Esophagus (tissue), 2 donors: ENCODE data around the gene FBXO34. TPM values are rescaled to one million over a fixed set of nuclear protein-coding genes. Genes with fewer than 3 reads are reported as not detected.

ENCODE experiments used
- H3K27ac ChIP-seq, 2 donors: one replicate each; pipeline ENCODE4 v1.5.1; 2013; ENCODE audit warnings: low read depth in 2 of 2, mild to moderate bottlenecking in 2 of 2, inconsistent platforms in 1 of 2, low read length in 1 of 2, moderate library complexity in 1 of 2
- H3K27me3 ChIP-seq, 2 donors: one replicate each; pipeline ENCODE4 v1.6.1; 2013; ENCODE audit warnings: low read length in 2 of 2, control low read depth in 1 of 2, mild to moderate bottlenecking in 1 of 2; ENCODE audit not compliant: insufficient read depth in 2 of 2, control insufficient read depth in 1 of 2
- H3K36me3 ChIP-seq, 2 donors: one replicate each; pipeline ENCODE4 v1.6.1; 2013; ENCODE audit warnings: low read length in 1 of 2; ENCODE audit not compliant: control insufficient read depth in 2 of 2, insufficient read depth in 2 of 2
- H3K4me1 ChIP-seq, 2 donors: one replicate each; pipeline ENCODE4 v1.6.1; 2013; ENCODE audit warnings: low read length in 1 of 2; ENCODE audit not compliant: control insufficient read depth in 2 of 2, insufficient read depth in 2 of 2
- H3K4me3 ChIP-seq, 2 donors: one replicate each; pipeline ENCODE4 v1.5.1; 2013; ENCODE audit warnings: low read length in 2 of 2, mild to moderate bottlenecking in 2 of 2, low read depth in 1 of 2, moderate library complexity in 1 of 2
- H3K9me3 ChIP-seq, 2 donors: one replicate each; pipeline ENCODE4 v1.6.1; 2013; ENCODE audit warnings: mild to moderate bottlenecking in 2 of 2, low read depth in 1 of 2, low read length in 1 of 2, moderate library complexity in 1 of 2; ENCODE audit not compliant: control insufficient read depth in 2 of 2, insufficient read depth in 1 of 2
- WGBS, 2 donors: extraction: QIAGEN DNeasy Blood & Tissue Kit; methylation state at CpG; one replicate each; pipeline ENCODE4 v1.1.7; 2013; 5-methylcytosine and 5-hydroxymethylcytosine counted together
- polyA plus RNA-seq, 2 donors: library from polyadenylated mRNA; stranded (reverse); fragments of 200-250 nt; gene quantifications; one replicate each; pipeline ENCODE4 v1.2.3, GENCODE V29; 2013
- donor health status: healthy with polysubstance abuse.
- donor health status: Bipolar disorder and iron deficiency.

The FBXO34 gene
- polyA plus RNA-seq, 2 donors = 24.3 to 36.8 TPM

- 83 to 85% methylated on average over 4 of the region's 4 CpGs for WGBS, 2 donors
- H3K4me1 ChIP-seq = peaks cover 0 to 2% of the 10 kb centered on the region in 2 donors
- H3K27me3 ChIP-seq = no peaks in the 10 kb centered on the region
- H3K9me3 ChIP-seq = no peaks in the 10 kb centered on the region
- H3K36me3 ChIP-seq = peaks cover 0 to 10% of the 10 kb centered on the region in 2 donors
- no peak overlapping the region for H3K4me3 ChIP-seq
- H3K27ac ChIP-seq = no peak overlapping the region
These were observed 88.1 kb downstream of the FBXO34 start for GRCh38 chr14:55359307-55359706.

DNA sequence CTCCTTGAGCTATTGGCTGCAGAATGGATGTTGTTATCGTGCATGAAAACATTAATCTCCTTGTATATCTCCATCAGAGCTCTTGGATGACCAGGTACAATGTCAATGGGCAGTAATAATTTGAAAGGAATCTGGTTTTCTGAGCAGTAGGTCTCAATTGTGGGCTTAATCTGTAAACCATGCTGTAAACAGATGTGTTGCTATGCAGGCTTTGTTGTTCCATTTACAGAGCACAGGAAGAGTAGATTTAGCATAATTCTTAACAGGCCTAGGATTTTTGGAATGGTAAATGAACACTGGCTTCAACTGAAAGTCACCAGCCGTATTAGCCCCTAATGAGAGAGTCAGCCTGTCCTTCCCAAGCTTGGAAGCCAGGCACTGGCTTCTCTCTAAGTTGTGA lies 90.0 kb downstream of the FBXO34 start:
- Histone ChIP-seq H3K36me3 (peaks cover 0 to under 1% of the 10 kb centered on the region in 2 donors), H3K9me3 (peaks cover 0 to 2% of the 10 kb centered on the region in 2 donors), H3K27ac (no peak overlapping the region), H3K4me3 (no peak overlapping the region), H3K27me3 (no peaks in the 10 kb centered on the region), H3K4me1 (no peaks in the 10 kb centered on the region)
- 89 to 94% methylated on average over 2 of the region's 2 CpGs for WGBS, 2 donors

DNA sequence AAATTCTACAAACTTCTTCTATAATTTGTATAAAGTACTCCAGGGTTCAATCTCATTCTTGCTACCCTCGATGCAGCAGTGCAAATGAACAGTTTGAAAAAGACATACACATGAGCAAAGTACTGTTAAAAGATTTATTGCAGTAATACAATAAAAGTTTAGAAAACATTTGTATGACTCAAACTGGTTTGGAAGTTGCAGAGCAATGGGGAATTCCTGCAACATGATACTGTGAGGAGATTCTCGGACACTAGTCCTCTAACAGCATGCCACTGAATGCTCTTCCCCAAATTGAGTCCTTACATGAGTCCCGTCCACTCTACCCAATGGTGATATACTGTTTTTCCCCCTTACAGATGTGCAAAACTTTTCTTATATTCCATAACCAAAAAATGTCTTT lies 95.0 kb downstream of the FBXO34 start:
- Histone ChIP-seq H3K36me3 (peaks cover 0 to 12% of the 10 kb centered on the region in 2 donors), H3K4me3 (no peak overlapping the region), H3K4me1 (no peaks in the 10 kb centered on the region), H3K27ac (no peak overlapping the region), H3K27me3 (no peaks in the 10 kb centered on the region), H3K9me3 (peaks cover 0 to 2% of the 10 kb centered on the region in 2 donors)
- WGBS, 2 donors = 54 to 62% methylated on average over 3 of the region's 3 CpGs

DNA sequence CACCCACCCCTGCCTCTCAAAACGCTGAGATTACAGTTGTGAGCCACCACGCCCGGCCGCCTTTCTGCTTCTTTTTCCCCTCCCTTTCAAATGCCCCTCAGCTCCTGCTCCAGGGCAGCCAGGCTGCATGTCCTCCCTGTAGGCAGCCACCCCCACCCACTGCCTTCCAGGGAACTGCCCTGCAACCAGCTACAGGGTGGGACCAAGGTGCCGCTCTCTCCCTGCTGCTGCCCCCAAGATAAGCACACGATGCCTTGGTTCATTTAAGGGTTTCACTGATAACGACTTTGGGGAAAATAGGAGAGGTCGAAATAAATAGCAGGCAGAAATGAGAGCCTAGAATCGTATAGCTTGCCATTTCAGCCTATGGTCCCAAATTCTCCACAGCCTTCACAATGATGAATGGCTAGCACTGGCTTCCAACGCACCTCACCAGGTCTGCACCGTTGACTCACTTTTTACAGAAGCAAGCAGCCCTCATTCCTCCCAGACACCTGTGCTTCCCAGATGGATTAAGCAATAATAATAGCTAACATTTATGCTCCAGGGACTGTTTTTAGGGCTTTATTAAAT lies 99.7 kb downstream of the FBXO34 start:
- Histone ChIP-seq H3K27ac (no peak overlapping the region), H3K4me1 (no peaks in the 10 kb centered on the region), H3K9me3 (no peaks in the 10 kb centered on the region), H3K4me3 (no peak overlapping the region), H3K27me3 (no peaks in the 10 kb centered on the region), H3K36me3 (peaks cover 0 to 12% of the 10 kb centered on the region in 2 donors)
- 88 to 89% methylated on average over 11 of the region's 11 CpGs for WGBS, 2 donors

DNA sequence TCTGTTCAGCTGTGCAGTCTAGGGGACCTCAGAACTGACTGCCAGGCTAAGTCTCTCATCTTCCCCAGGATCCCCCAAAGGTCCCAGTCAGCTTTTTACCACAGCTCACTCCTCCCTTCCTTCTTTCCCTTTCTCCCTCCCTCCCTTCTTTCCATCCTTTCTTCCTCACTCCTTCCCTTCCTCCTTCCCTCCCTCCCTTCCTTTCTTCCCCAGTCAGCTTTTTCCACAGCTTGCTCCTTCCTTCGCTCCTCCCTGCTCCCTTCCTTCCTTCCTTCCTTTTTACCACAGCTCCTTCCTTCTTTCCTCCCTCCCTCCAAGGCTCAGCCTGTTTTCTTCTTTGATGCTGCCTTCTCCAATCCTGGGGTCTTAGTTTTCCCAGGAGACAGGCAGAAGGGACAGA lies 101.2 kb downstream of the FBXO34 start:
- 85 to 89% methylated on average over 1 of the region's 1 CpG for WGBS, 2 donors
- no peaks in the 10 kb centered on the region for H3K4me1 ChIP-seq
- H3K4me3 ChIP-seq = no peak overlapping the region
- no peak overlapping the region for H3K27ac ChIP-seq
- H3K9me3 ChIP-seq = no peaks in the 10 kb centered on the region
- peaks cover 2 to 16% of the 10 kb centered on the region in 2 donors for H3K36me3 ChIP-seq
- H3K27me3 ChIP-seq = no peaks in the 10 kb centered on the region

DNA sequence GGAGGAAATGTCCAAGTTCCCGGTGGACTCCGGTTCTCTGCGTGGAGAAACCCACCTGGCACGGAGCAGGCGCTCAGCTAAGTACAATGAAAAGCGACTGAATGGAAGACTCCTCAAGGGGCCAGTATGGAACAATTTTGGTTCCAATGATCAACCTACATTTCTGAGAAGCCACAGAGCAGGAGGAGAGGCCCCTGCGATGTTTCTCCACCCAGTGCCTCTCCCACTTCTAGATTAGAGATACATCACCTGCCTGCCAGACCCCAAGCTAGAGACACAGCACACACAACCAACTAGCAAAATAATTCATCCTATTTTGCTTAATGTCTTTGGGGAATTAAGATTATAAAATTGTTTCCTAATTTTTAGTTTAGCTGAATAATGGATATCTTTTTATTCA lies 101.6 kb downstream of the FBXO34 start:
- Histone ChIP-seq H3K36me3 (peaks cover 2 to 16% of the 10 kb centered on the region in 2 donors), H3K27ac (no peak overlapping the region), H3K4me3 (no peak overlapping the region), H3K9me3 (no peaks in the 10 kb centered on the region), H3K27me3 (no peaks in the 10 kb centered on the region), H3K4me1 (no peaks in the 10 kb centered on the region)
- 92 to 94% methylated on average over 7 of the region's 7 CpGs for WGBS, 2 donors

- 77 to 78% methylated on average over 5 of the region's 5 CpGs for WGBS, 2 donors
- H3K36me3 ChIP-seq = peaks cover 6 to 16% of the 10 kb centered on the region in 2 donors
These were observed 102.8 kb downstream of the FBXO34 start for GRCh38 chr14:55373784-55374705.

DNA sequence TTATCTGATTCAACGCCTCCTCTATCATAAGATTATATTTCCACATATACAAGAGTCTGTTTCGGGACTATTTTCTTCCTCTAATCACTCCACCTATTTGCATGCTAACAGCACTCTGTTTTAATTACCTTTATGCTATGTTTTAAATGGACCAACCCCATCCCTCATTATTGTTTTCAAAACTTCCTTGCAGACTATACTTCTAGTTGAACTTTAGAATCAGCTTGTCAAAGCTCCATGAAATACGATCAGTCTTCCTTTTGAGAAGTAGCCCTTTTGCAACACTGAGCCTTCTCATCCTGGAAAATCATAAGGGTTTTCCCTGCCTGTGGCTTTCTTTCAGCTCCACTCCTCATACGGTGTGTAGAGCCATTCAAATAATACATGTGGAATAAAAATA lies 103.5 kb downstream of the FBXO34 start:
- WGBS, 2 donors = 88% methylated on average over 4 of the region's 4 CpGs
- H3K36me3 ChIP-seq = peaks cover 6 to 12% of the 10 kb centered on the region in 2 donors

More at GRCh38 chr14:55373784-55374705, 102.8 kb downstream of the FBXO34 start:
- Histone ChIP-seq H3K27me3 (no peaks in the 10 kb centered on the region), H3K9me3 (no peaks in the 10 kb centered on the region), H3K27ac (no peak overlapping the region), H3K4me3 (no peak overlapping the region), H3K4me1 (no peaks in the 10 kb centered on the region)

GRCh38 chr14:55377236-55377635 lies 106.0 kb downstream of the FBXO34 start:
- no peaks in the 10 kb centered on the region for H3K9me3 ChIP-seq
- no peaks in the 10 kb centered on the region for H3K27me3 ChIP-seq
- no peaks in the 10 kb centered on the region for H3K4me1 ChIP-seq
- H3K27ac ChIP-seq = no peak overlapping the region
- peaks cover 11 to 13% of the 10 kb centered on the region in 2 donors for H3K36me3 ChIP-seq
- 86 to 94% methylated on average over 5 of the region's 5 CpGs for WGBS, 2 donors
- H3K4me3 ChIP-seq = no peak overlapping the region

More for the DNA sequence above, 103.5 kb downstream of the FBXO34 start:
- no peak overlapping the region for H3K4me3 ChIP-seq
- H3K4me1 ChIP-seq = no peaks in the 10 kb centered on the region
- H3K27me3 ChIP-seq = no peaks in the 10 kb centered on the region
- no peaks in the 10 kb centered on the region for H3K9me3 ChIP-seq
- H3K27ac ChIP-seq = no peak overlapping the region
